H9 (cell line): ENCODE measurements around the gene TBATA. TPM values are rescaled to one million over a fixed set of nuclear protein-coding genes. Genes with fewer than 3 reads are reported as not detected.

Experiments
- DNase-seq: peaks from one replicate; pipeline ENCODE4 v3.0.0-alpha.2; 2017
- H2AFZ ChIP-seq: one replicate; pipeline ENCODE4 v1.6.1; 2013; ENCODE audit warnings: mild to moderate bottlenecking, low read length, control low read depth, moderate library complexity
- H2AK5ac ChIP-seq: 2 replicates; pipeline ENCODE4 v1.6.1; 2013; ENCODE audit warnings: low read length, control low read depth, mixed read lengths; ENCODE audit not compliant: insufficient read length
- H2BK120ac ChIP-seq: one replicate; pipeline ENCODE4 v1.6.1; 2013; ENCODE audit warnings: low read depth, mild to moderate bottlenecking, low read length, control low read depth, inconsistent platforms; ENCODE audit not compliant: poor library complexity, severe bottlenecking
- H2BK12ac ChIP-seq: 2 replicates; pipeline ENCODE4 v1.6.1; 2013; ENCODE audit warnings: low read length, control low read depth, mixed read lengths, low read depth; ENCODE audit not compliant: insufficient read length
- H2BK15ac ChIP-seq: 2 replicates; pipeline ENCODE4 v1.6.1; 2013; ENCODE audit warnings: low read depth, low read length, control low read depth
- H2BK20ac ChIP-seq: one replicate; pipeline ENCODE4 v1.6.1; 2013; ENCODE audit warnings: low read depth, mild to moderate bottlenecking, low read length, control low read depth, inconsistent platforms; ENCODE audit not compliant: poor library complexity, severe bottlenecking
- H2BK5ac ChIP-seq: 2 replicates; pipeline ENCODE4 v1.6.1; 2013; ENCODE audit warnings: low read length, control low read depth, mixed read lengths; ENCODE audit not compliant: insufficient read length
- H3K14ac ChIP-seq: 2 replicates; pipeline ENCODE4 v1.6.1; 2013; ENCODE audit warnings: low read length, control low read depth; ENCODE audit not compliant: insufficient read depth
- H3K18ac ChIP-seq: 2 replicates; pipeline ENCODE4 v1.6.1; 2013; ENCODE audit warnings: low read depth, mild to moderate bottlenecking, mixed read lengths, low read length, control low read depth; ENCODE audit not compliant: insufficient read length
- H3K23ac ChIP-seq: 2 replicates; pipeline ENCODE4 v1.6.1; 2013; ENCODE audit warnings: low read length, control low read depth, mixed read lengths, low read depth; ENCODE audit not compliant: insufficient read length
- H3K23me2 ChIP-seq: 2 replicates; pipeline ENCODE4 v1.6.1; 2013; ENCODE audit warnings: low read depth, mild to moderate bottlenecking, mixed read lengths, low read length, control low read depth; ENCODE audit not compliant: insufficient read length, poor library complexity, severe bottlenecking
- H3K27ac ChIP-seq: 2 replicates; pipeline ENCODE4 v1.5.1; 2013; ENCODE audit warnings: low read length, control low read depth, mixed read lengths, low read depth; ENCODE audit not compliant: insufficient read length
- H3K27me3 ChIP-seq: 2 replicates; pipeline ENCODE4 v1.6.1; 2013; ENCODE audit warnings: low read length, control low read depth, inconsistent platforms; ENCODE audit not compliant: insufficient read depth
- H3K4ac ChIP-seq: 2 replicates; pipeline ENCODE4 v1.6.1; 2013; ENCODE audit warnings: low read depth, mild to moderate bottlenecking, control low read depth, inconsistent platforms, low read length, moderate library complexity
- H3K4me1 ChIP-seq: 2 replicates; pipeline ENCODE4 v1.6.1; 2013; ENCODE audit warnings: low read length, control low read depth, inconsistent platforms; ENCODE audit not compliant: insufficient read depth
- H3K4me2 ChIP-seq: 2 replicates; pipeline ENCODE4 v1.6.1; 2013; ENCODE audit warnings: low read length, control low read depth, mixed read lengths; ENCODE audit not compliant: insufficient read length, insufficient read depth
- H3K56ac ChIP-seq: 2 replicates; pipeline ENCODE4 v1.6.1; 2013; ENCODE audit warnings: low read depth, mild to moderate bottlenecking, mixed read lengths, low read length, control low read depth; ENCODE audit not compliant: insufficient read length
- H3K79me1 ChIP-seq: 2 replicates; pipeline ENCODE4 v1.6.1; 2013; ENCODE audit warnings: low read depth, mild to moderate bottlenecking, moderate library complexity, low read length, control low read depth, inconsistent platforms; ENCODE audit not compliant: insufficient read depth, poor library complexity, severe bottlenecking
- H3K79me2 ChIP-seq: 2 replicates; pipeline ENCODE4 v1.6.1; 2013; ENCODE audit warnings: low read length, control low read depth, inconsistent platforms; ENCODE audit not compliant: insufficient read depth
- H3K9ac ChIP-seq: 2 replicates; pipeline ENCODE4 v1.6.1; 2013; ENCODE audit warnings: low read length, control low read depth, mixed read lengths; ENCODE audit not compliant: insufficient read length; ENCODE audit errors: extremely low read depth
- H3K9me3 ChIP-seq: one replicate; pipeline ENCODE4 v1.6.1; 2013; ENCODE audit warnings: low read depth, low read length, inconsistent platforms; ENCODE audit not compliant: control insufficient read depth
- H3T11ph ChIP-seq: one replicate; pipeline ENCODE4 v1.6.1; 2013; ENCODE audit warnings: mild to moderate bottlenecking, low read length, control low read depth, inconsistent platforms
- H4K20me1 ChIP-seq: one replicate; pipeline ENCODE4 v1.6.1; 2013; ENCODE audit not compliant: control insufficient read depth, insufficient read length, insufficient read depth
- H4K5ac ChIP-seq: 2 replicates; pipeline ENCODE4 v1.6.1; 2013; ENCODE audit warnings: low read depth, mild to moderate bottlenecking, mixed read lengths, low read length, control low read depth; ENCODE audit not compliant: insufficient read length
- H4K8ac ChIP-seq: replicated peaks from 2 replicates; pipeline ENCODE4 v1.6.1; 2013; ENCODE audit warnings: low read length, control low read depth, mixed read lengths, low read depth; ENCODE audit not compliant: insufficient read length
- H4K91ac ChIP-seq: 2 replicates; pipeline ENCODE4 v1.6.1; 2013; ENCODE audit warnings: low read depth, mild to moderate bottlenecking, moderate library complexity, mixed read lengths, low read length, control low read depth; ENCODE audit not compliant: insufficient read length
- H3K27ac Mint-ChIP-seq, 3 experiments: 2 replicates in 2 of 3; 3 replicates in 1 of 3; pipeline ENCODE4 v1.8.0; 2020 to 2021; ENCODE audit warnings: mixed read lengths in 3 of 3, mild to moderate bottlenecking in 1 of 3, moderate library complexity in 1 of 3
- H3K27me3 Mint-ChIP-seq: 2 replicates; pipeline ENCODE4 v1.8.0; 2021; ENCODE audit warnings: low read depth, mild to moderate bottlenecking, moderate library complexity, mixed read lengths
- H3K36me3 Mint-ChIP-seq, 3 experiments: 2 replicates in 2 of 3; 3 replicates in 1 of 3; pipeline ENCODE4 v1.8.0; 2020 to 2021; ENCODE audit warnings: low read depth in 3 of 3, mixed read lengths in 3 of 3; ENCODE audit not compliant: insufficient read depth in 1 of 3
- H3K4me1 Mint-ChIP-seq, 2 experiments: 2 replicates each; pipeline ENCODE4 v1.8.0; 2020; ENCODE audit warnings: mixed read lengths in 2 of 2
- H3K4me3 Mint-ChIP-seq, 2 experiments: 2 replicates in 1 of 2; 3 replicates in 1 of 2; pipeline ENCODE4 v1.8.0; 2020 to 2021; ENCODE audit warnings: mild to moderate bottlenecking in 2 of 2, mixed read lengths in 2 of 2, moderate library complexity in 1 of 2
- H3K9me3 Mint-ChIP-seq, 2 experiments: 2 replicates in 1 of 2; 3 replicates in 1 of 2; pipeline ENCODE4 v1.8.0; 2020; ENCODE audit warnings: mild to moderate bottlenecking in 2 of 2, mixed read lengths in 2 of 2, moderate library complexity in 1 of 2
- WGBS: extraction: QIAGEN DNeasy Blood & Tissue Kit; methylation state at CpG from one replicate; pipeline ENCODE4 v1.1.7; 2013; ENCODE audit warnings: missing lambda C conversion rate, low lambda C conversion rate, mixed read lengths; ENCODE audit not compliant: insufficient read length; ENCODE audit errors: extremely low coverage; 5-methylcytosine and 5-hydroxymethylcytosine counted together
- total RNA-seq: library from RNA; stranded (reverse); gene quantifications from 2 replicates; pipeline ENCODE4 v1.2.1, GENCODE V29; 2021
- TF ChIP-seq, protein P1 (sequence below): fragments of 200-600 bp; sonication (generic); conservative IDR thresholded peaks from 3 replicates; pipeline ENCODE4 v1.8.0; 2021; ENCODE audit warnings: antibody characterized with exemption, mild to moderate bottlenecking

Gene TBATA
- total RNA-seq, 1 experiment from 2014 or later, result not detected

DNA sequence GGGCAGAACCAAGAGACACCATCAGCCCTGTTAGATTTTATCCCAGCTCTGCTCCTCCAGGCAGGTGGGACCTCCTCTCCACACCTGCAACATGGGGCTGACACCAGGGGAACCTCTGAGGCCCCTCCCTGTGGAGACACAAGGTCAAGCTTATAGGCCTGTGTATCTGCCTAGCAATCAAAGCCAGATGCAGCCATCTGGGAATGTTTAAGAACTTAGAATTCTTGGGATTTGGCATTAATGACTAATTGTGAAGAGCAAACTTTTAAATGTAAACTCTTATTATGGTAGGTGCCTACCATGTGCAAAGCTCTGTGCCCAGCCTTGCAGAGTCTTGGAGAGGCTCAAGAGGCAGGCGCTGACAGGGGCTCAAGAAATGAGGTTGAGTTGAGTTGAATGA, 52.1 kb downstream of the TBATA start:
- Histone ChIP-seq H2AFZ (no peak overlapping the region), H3T11ph (no peak overlapping the region), H4K5ac (no peak overlapping the region), H3K79me1 (no peaks in the 10 kb centered on the region), H3K27me3 (no peaks in the 10 kb centered on the region), H2BK12ac (no peak overlapping the region), H3K4me1 (no peaks in the 10 kb centered on the region), H3K4me2 (no peak overlapping the region), H4K8ac (no peak overlapping the region), H3K23me2 (no peaks in the 10 kb centered on the region), H3K56ac (no peak overlapping the region), H4K91ac (no peak overlapping the region), H2BK120ac (no peak overlapping the region), H3K4ac (no peak overlapping the region), H4K20me1 (no peaks in the 10 kb centered on the region), H2BK15ac (no peak overlapping the region), H3K9me3 (no peaks in the 10 kb centered on the region), H3K9ac (no peak overlapping the region), H3K14ac (no peak overlapping the region), H2AK5ac (no peak overlapping the region), H3K18ac (no peak overlapping the region), H3K27ac (no peak overlapping the region), H3K23ac (no peak overlapping the region), H3K79me2 (no peaks in the 10 kb centered on the region), H2BK20ac (no peak overlapping the region), H2BK5ac (no peak overlapping the region)
- H3K36me3 Mint-ChIP-seq, result no peaks in the 10 kb centered on the region; a peak in 2 of 7 replicates
- H3K4me3 Mint-ChIP-seq, result no peak overlapping the region
- H3K27me3 Mint-ChIP-seq, result no peaks in the 10 kb centered on the region; the same call in 1 of the 2 replicates
- peak overlapping the region in 1 of 3 experiments; percentile 44; a peak in 1 of 7 replicates for H3K27ac Mint-ChIP-seq
- no peaks in the 10 kb centered on the region for H3K9me3 Mint-ChIP-seq
- WGBS, result no CpG with 5 or more reads among the region's 1 CpG
- H3K4me1 Mint-ChIP-seq, result peaks cover 3 to 4% of the 10 kb centered on the region in 2 experiments; a peak in 3 of 4 replicates
- TF ChIP-seq, protein P1, sequence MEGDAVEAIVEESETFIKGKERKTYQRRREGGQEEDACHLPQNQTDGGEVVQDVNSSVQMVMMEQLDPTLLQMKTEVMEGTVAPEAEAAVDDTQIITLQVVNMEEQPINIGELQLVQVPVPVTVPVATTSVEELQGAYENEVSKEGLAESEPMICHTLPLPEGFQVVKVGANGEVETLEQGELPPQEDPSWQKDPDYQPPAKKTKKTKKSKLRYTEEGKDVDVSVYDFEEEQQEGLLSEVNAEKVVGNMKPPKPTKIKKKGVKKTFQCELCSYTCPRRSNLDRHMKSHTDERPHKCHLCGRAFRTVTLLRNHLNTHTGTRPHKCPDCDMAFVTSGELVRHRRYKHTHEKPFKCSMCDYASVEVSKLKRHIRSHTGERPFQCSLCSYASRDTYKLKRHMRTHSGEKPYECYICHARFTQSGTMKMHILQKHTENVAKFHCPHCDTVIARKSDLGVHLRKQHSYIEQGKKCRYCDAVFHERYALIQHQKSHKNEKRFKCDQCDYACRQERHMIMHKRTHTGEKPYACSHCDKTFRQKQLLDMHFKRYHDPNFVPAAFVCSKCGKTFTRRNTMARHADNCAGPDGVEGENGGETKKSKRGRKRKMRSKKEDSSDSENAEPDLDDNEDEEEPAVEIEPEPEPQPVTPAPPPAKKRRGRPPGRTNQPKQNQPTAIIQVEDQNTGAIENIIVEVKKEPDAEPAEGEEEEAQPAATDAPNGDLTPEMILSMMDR, result no peak
- no peak for DNase-seq
